EL (cell line): ENCODE measurements around the gene STX18.

Source experiments
- DNase-seq: peaks from one replicate; pipeline ENCODE4 v3.0.0-alpha.2; 2016

STX18 gene

DNA sequence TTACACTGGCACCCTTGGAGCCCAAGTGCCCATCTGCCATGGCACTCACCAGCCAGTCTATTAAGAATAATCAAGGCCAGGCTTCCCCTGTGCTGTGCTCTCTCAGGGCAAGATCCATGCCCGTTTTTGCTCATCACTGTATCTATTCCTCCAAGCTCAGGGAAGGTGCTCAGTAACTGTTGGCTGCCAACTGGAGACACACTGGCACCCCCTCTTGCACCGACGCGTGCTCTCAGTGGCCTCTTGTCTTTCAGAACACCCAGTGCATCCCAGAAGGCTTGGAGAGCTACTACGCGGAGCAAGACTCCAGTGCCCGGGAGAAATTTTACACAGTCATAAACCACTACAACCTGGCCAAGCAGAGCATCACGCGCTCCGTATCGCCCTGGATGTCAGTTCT lies 124.9 kb downstream of the STX18 start:
- no peak for DNase-seq

- no peak for DNase-seq
Observed at GRCh38 chr4:4415806-4416805, 125.7 kb downstream of the STX18 start.

DNA sequence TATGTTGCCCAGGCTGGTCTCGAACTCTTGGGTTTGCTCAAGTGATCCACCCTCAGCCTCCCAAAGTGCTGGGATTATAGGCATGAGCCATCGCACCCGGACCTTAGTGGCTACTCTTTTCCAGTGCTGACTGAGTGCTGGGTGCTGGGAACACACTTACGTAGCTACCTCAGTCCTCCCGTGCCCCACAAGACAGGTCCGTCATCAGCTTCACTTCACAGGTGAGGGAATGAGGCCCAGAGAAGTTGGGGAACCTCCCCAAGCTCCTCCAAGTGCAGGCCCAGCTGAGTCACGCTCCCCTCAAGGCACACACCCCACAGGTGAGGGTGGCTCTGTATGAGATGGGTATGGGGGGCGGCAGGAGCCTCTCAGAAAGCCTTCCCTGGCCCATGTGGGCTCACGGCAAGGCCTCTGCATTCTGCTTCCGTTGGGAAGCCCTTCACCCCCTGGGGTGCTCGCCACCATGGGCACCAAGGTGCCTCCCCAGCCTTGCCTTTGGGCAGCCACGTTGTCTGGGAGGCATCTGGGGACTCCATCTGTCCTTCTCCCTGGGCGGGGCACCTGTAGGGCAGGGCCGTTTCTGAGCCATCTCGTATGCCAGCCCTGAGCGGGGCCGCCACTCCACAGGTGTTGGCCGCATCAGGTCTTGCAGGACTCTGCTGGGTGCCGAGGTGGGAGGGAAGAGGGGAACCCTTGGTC lies 126.6 kb downstream of the STX18 start:
- no peak for DNase-seq

- DNase-seq: no peak
Observed at GRCh38 chr4:4413806-4414205, 128.0 kb downstream of the STX18 start.

- DNase-seq: no peak
Observed at GRCh38 chr4:4413373-4413725, 128.5 kb downstream of the STX18 start.

- no peak for DNase-seq
Observed at GRCh38 chr4:4412641-4413372, 129.0 kb downstream of the STX18 start.

DNA sequence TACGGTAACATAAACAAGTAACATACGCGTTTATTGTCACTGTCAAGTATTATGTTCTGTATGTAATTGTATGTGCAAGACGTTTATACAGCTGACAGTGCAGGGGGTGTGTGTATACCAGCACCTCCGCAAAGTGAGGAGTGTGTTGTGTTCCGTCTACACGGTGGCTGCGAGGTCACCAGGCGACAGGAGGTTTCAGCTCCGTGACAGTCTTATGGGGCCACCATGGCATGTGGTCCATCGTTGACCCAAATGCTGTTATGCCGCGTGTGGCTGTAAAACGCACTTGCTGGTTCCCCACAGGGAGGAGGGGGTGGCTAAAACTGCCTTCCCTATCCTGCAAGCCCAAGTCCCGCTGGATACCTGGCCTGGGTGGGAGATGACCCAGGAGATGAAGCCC lies 129.9 kb downstream of the STX18 start:
- no peak for DNase-seq

DNA sequence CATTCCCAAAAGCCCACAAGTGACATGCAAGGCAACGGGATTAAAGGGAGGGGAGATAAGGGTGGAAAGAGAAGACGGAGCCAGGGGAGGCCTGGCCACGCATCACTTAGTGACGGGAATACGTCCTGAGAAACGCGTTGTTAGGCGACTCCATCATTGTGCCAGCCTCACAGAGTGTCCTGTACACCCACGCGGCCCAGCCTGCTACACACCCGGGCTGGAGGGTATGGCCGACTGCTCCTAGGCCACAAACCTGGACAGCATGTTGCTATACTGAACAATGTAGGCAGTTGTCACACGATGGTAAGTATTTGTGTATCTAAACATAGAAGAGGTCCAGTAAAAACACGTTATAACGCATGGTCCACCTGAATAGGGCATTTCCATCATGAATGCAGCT lies 131.6 kb downstream of the STX18 start:
- no peak for DNase-seq

DNA sequence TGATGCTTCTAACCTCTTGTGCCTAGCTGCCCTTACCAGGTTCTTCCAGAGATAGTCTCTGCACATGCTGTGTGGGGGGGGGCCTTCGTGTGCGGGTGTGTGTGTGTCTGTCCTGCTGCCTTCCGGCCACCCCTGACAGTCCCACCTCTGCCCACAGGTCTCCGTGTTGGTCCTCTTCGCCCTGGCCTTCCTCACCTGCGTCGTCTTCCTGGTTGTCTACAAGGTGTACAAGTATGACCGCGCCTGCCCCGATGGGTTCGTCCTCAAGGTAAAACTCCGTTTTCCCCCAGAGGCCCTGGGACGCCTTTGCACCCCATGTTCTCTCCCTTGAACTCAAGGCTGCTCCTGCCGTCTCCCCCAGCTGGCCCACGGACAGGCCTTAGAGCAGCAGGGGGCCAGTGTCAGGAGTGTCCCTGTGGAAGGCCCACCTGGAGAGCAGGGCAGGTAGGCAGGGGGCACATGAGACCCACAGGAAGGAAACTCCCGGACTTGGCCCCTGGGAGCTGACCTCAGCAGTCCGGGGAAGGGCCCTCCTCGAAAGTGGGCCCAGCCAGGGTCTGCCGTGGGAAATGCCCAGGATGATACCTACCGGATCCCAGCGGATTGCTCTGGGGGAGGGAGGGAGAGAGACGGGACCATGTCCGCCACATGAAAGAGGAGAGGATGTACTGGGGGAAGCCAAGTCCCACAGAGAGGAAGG lies 132.3 kb downstream of the STX18 start:
- DNase-seq: no peak

DNA sequence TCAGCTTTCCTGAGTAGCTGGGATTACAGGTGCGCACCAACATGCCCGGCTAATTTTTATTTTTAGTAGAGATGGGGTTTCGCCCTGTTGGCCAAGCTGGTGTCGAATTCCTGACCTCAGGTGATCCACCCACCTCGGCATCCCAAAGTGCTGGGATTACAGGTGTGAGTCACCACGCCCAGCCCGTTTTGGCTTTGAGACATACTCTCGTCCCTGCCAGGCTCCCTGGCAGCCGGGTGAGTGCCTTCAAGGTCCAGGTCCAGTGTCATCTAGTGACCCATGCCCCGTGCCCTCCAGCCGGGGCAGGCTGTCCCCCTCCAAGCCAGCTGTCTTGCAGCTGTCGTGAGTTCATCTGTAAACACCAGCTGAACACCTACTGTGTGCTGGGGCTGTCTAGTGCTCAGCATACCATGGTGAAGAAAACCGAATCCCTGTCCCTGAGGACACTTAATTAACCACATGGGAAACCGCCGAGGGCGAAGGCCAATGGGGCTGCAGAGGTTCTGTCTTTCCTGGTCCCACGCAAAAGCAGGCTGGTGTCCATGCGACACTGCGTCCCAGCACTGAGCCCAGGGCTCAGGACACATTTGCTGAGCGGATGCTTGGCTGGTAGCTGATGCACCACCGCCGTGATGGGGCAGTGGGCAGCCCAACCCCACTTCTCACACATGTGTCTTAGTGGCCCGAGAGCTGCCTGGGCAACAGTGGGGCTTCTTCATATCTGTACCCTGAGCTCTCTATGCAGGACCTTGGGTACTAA lies 133.1 kb downstream of the STX18 start:
- no peak for DNase-seq

DNA sequence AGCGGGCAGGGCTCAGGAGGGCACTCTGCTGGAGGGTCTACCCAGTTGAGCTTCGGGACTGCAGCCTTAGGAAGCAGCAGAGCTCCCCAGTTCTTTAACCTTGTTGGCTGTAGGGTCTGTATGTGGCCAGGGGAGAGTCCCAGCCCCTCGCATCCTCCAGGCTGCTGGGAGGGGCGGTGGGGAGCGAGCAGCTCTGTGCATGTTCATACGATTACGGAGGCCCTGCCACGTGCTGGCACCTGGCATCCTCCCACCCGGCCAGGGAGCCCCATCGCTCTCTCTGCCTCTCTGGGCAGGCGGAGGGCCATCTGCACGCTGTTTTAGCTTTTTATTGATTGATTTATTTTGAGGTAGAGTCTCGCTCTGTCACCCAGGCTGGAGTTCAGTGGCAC lies 133.7 kb downstream of the STX18 start:
- DNase-seq: no peak

DNA sequence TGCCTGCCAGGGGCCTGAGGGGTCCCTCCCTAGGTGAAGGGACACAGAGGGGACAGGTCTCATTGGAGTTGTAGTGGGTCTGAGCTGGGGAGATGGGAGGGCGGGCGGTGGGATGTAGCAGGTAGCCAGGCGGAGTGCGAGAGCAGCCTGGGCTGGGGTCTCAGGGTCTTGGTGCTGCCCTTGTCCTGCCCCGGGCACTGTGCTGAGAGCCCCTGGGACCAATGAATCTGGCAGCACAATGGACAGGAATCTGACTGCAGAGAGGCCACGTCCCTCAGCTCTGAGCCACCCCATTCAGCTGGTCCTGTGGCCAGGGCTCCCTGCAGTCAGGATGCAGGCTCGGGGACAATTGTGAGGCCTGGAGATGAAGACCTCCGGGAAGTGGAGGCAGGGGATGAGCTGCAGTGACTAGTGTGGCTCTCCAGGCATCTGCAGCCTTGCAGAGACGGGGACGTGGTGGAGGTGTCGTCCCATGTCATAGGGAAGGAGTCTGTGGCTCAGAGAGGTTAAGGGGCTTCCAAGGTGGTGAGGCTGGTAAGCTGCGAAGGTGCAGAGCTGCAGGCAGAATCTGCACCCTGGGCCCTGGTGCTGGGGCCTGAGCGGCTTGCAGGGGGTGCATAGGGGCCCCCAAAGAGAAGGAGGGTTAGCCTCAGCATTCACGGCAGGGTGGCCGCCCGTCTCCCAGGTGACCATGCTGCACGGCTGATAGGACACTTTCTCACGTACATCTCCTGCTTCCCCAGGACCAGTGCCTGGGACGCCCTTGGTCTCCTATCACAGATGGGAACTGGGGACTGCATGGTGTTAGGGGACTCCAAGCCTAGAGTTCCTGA lies 134.3 kb downstream of the STX18 start:
- no peak for DNase-seq

DNA sequence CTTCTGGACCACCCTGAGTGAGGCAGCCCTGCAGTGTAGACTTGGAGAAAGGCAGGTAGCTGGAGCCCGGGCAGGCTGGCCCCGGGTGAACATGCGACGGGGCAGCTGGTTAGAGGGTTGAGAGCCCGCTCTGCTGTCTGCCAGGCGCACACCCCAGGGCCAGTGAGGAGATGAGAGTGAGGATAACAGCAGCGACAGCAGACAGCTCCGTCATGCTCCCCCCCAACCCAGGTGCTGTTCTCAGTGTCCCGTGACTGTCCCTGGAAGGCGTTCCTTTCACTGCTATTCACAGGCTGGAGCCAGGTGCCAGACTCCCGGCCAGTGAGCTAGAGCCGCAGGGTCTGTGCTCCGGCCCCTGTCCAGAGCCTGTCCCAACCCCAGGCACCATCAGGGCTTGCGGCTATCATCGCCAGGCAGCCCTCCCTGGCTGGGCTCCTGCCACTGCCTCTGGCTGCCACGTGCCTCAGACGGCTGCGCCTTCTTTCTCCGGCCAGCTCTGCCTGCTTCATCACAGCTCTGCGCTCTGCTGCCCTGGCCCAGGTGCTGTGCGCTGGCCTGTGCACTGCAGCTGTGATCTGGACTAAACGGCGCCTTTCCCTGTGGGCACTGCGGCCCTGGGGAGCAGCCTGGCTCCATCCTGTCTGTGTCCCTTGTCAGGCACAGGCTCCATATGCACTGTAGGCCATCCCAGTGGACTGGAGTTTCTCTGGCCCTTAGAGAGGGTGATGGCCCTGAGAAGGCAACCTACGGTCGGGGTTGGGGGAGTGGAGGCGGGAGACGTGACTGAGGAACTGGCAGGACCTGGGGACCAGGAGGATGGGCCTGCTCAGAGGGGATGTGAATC lies 135.2 kb downstream of the STX18 start:
- no peak for DNase-seq

- DNase-seq: no peak
Observed at GRCh38 chr4:4405358-4405962, 136.4 kb downstream of the STX18 start.

DNA sequence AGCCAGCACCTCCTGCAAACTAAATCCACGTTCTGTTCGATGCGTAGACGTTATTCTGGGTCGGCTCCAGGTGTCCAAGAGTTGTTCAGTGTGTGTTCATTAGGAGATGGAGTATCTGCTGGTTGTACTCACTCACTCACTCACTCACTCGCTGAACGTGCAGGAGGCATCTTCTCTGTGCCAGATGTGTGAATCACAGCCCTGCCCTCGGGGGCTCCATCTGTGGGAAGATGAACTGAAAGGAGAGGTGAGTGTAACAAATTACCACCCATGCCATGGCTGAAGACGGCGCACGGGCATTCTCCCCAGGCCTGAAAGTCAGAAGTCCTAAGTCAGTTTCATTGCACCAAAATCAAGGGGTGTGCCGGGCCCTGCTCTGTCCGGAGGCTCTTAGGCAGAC lies 138.9 kb downstream of the STX18 start:
- DNase-seq: peak; percentile 76

- no peak for DNase-seq
Observed at GRCh38 chr4:4401036-4401435, 140.8 kb downstream of the STX18 start.

- DNase-seq: no peak
Observed at GRCh38 chr4:4398430-4398829, 143.4 kb downstream of the STX18 start.

GRCh38 chr4:4397441-4397819 lies 144.4 kb downstream of the STX18 start:
- no peak for DNase-seq

GRCh38 chr4:4396628-4397440 lies 145.0 kb downstream of the STX18 start:
- no peak for DNase-seq
